VCaP (cell line): Measurements from ENCODE around the gene ERN1.

Source experiments
- H3K27ac ChIP-seq: fragments of 450-650 bp; 2 replicates; pipeline ENCODE4 v1.5.1; 2017
- CTCF ChIP-seq: fragments of 450-650 bp; conservative IDR thresholded peaks from 2 replicates; pipeline ENCODE4 v1.5.1; 2017; ENCODE audit warnings: mild to moderate bottlenecking, moderate library complexity

Gene ERN1

GRCh38 chr17:64145751-64146417, 15.9 kb upstream of the ERN1 start:
- peak overlapping the region; percentile 98 for H3K27ac ChIP-seq
- no peak for TF ChIP-seq CTCF

GRCh38 chr17:64145375-64145750, 15.4 kb upstream of the ERN1 start:
- TF ChIP-seq CTCF: no peak
- H3K27ac ChIP-seq: peak overlapping the region; percentile 98

DNA sequence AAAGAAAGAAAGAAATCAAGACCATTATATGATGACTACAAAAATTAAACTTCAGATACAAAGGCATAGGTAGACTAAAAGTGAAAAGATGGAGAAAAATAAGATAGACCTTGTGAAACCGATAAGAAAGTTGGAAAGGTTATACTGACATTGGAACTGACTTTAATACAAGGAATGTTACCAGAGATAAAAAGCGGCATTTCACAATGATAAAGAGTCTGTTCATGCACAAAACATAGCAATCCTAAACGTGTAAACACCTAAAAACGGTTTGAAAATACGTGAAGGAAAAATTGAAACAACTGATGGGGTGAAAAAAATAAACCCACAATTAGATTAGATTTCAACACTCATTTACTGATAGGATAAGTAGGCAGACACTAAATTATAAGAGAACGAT, 9.6 kb upstream of the ERN1 start:
- no peak overlapping the region for H3K27ac ChIP-seq
- no peak for TF ChIP-seq CTCF

GRCh38 chr17:64138441-64138840, 8.5 kb upstream of the ERN1 start:
- no peak for TF ChIP-seq CTCF
- H3K27ac ChIP-seq: no peak overlapping the region

- no peak for TF ChIP-seq CTCF
- H3K27ac ChIP-seq: no peak overlapping the region
Measured at GRCh38 chr17:64135000-64135399, 5.1 kb upstream of the ERN1 start.

GRCh38 chr17:64134216-64134970, 4.4 kb upstream of the ERN1 start:
- no peak for TF ChIP-seq CTCF
- H3K27ac ChIP-seq: no peak overlapping the region

- peak; percentile 78 for TF ChIP-seq CTCF
- no peak overlapping the region for H3K27ac ChIP-seq
Measured at GRCh38 chr17:64133546-64134215, 3.7 kb upstream of the ERN1 start.
